ENCODE results near the gene MAP7D1. TPM values are rescaled to one million over a fixed set of nuclear protein-coding genes. Genes with fewer than 3 reads are reported as not detected.

MAP7D1 gene
- polyA plus RNA-seq, 1 of the 3 experiments (the other 2 are of a cell fraction), result 69.9 TPM

GRCh38 chr1:36125129-36125991 is 30.6 kb upstream of the MAP7D1 start, which contains the start of gene COL8A2:
TSS of gene COL8A2 (minus strand) at chr1:36125222. CDS start at chr1:36100242, 24,980 bp downstream.
- ChIA-PET CTCF (no interaction called here), POLR2A (no interaction called here)
- Histone ChIP-seq H2AFZ (ENCODE audit: low read depth) (no peak within 1 kb of the TSS), H3K36me3 (replicated peaks in 1 of 2; ENCODE audit: control insufficient read depth in 1 of 2, insufficient read depth in 2 of 2, low read length in 1 of 2) (no peaks in the 10 kb centered on the region), H3K9me3 (no peaks in the 10 kb centered on the region), H3K79me2 (ENCODE audit: insufficient read depth) (no peaks in the 10 kb centered on the region), H3F3A (replicated peaks; ENCODE audit: insufficient read depth) (no peaks in the 10 kb centered on the region), H3K9ac (no peak within 1 kb of the TSS), H4K20me1 (ENCODE audit: insufficient read depth) (no peaks in the 10 kb centered on the region), H3K9me2 (no peaks in the 10 kb centered on the region), H3K27ac (ENCODE audit: low read depth in 2 of 2, low read length in 1 of 2) (no peak within 1 kb of the TSS), H3K27me3 (ENCODE audit: insufficient read depth) (no peaks in the 10 kb centered on the region), H3K4me3 (ENCODE audit: low read depth in 2 of 2, low read length in 1 of 2) (peak within 1 kb of the TSS in 1 of 2 experiments; percentile 23; a peak in 2 of 4 replicates), H3K4me1 (ENCODE audit: control insufficient read depth in 1 of 2, insufficient read depth in 2 of 2, low read depth in 1 of 2, low read length in 1 of 2) (peaks cover 0 to 4% of the 10 kb centered on the region in 2 experiments; a peak in 1 of 4 replicates), H3K4me2 (no peak within 1 kb of the TSS)
- peak; percentile 88 for DNase-seq
- 93% methylated on average over 17 of the region's 77 CpGs for WGBS (ENCODE audit: low lambda C conversion rate)
- TF ChIP-seq, protein P1, sequence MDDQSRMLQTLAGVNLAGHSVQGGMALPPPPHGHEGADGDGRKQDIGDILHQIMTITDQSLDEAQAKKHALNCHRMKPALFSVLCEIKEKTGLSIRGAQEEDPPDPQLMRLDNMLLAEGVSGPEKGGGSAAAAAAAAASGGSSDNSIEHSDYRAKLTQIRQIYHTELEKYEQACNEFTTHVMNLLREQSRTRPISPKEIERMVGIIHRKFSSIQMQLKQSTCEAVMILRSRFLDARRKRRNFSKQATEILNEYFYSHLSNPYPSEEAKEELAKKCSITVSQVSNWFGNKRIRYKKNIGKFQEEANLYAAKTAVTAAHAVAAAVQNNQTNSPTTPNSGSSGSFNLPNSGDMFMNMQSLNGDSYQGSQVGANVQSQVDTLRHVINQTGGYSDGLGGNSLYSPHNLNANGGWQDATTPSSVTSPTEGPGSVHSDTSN (IDR thresholded peaks at IDR 0.05), result no peak
- peak; percentile 18; the same call in 1 of the 2 replicates for TF ChIP-seq USF1 (IDR thresholded peaks at IDR 0.05; ENCODE audit: borderline replicate concordance, low read depth)

DNA sequence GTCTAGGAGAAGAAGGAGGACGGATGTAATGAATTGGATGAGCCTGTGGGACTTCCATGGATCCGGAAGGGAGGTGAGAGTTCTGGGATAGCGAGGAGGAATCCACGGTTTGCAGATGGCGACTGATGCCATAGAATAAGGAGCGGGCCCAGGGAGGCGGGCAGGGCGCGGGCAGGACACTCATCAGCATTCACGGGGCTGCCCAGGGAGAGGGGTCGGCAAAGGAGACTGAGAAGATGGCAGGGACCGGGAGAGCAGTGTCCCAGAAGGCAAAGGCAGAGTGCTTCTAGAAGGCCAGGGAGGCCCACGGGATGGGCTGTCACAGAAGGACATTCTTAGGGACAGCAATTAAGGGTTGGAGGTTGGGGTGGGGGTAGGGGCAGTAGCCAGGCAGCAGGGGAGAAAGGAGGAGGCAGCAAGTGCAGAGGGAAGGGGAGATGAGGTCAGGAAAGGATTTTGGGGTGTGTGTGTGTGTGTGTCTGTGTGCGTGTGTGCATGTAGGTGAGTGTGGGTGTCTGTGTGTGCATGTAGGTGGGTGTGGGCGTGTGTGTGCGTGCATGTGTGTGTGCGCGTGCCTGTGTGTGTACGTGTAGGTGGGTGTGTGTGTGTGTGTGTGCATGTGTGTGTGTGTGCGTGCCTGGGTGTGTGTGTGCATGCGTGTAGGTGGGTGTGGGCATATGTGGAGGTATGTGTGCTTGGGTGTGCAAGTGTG is 29.8 kb upstream of the MAP7D1 start:
- H3K4me3 ChIP-seq (ENCODE audit: low read depth in 2 of 2, low read length in 1 of 2), result no peak overlapping the region
- TF ChIP-seq YY1 (IDR thresholded peaks at IDR 0.05; ENCODE audit: low read depth) (no peak), FOXM1 (IDR thresholded peaks at IDR 0.05; ENCODE audit: low read depth) (no peak), EZH2phosphoT487 (IDR thresholded peaks at IDR 0.05; ENCODE audit: borderline replicate concordance, low read depth) (no peak)
- peak; percentile 22 for DNase-seq
- no peaks in the 10 kb centered on the region for H4K20me1 ChIP-seq (ENCODE audit: insufficient read depth)
- no peak overlapping the region for H3K4me2 ChIP-seq
- WGBS (ENCODE audit: low lambda C conversion rate), result 90% methylated on average over 21 of the region's 21 CpGs
- ChIA-PET POLR2A (no interaction called here), CTCF (interaction anchor here (17.9 kb wide), 1 partner anchor 21 kb away, joined by 700 read pairs; the partner anchor contains the start of gene ADPRS)
- H3K9me3 ChIP-seq, result no peaks in the 10 kb centered on the region
- no peak overlapping the region for H2AFZ ChIP-seq (ENCODE audit: low read depth)
- H3K9me2 ChIP-seq, result no peaks in the 10 kb centered on the region
- H3K27ac ChIP-seq (ENCODE audit: low read depth in 2 of 2, low read length in 1 of 2), result no peak overlapping the region
- peaks cover 6% of the 10 kb centered on the region for H3F3A ChIP-seq (replicated peaks; ENCODE audit: insufficient read depth)
- H3K9ac ChIP-seq, result no peak overlapping the region
- H3K79me2 ChIP-seq (ENCODE audit: insufficient read depth), result no peaks in the 10 kb centered on the region
- H3K36me3 ChIP-seq (replicated peaks in 1 of 2; ENCODE audit: control insufficient read depth in 1 of 2, insufficient read depth in 2 of 2, low read length in 1 of 2), result no peaks in the 10 kb centered on the region
- no peaks in the 10 kb centered on the region for H3K27me3 ChIP-seq (ENCODE audit: insufficient read depth)
- peaks cover 0 to 4% of the 10 kb centered on the region in 2 experiments; a peak in 1 of 4 replicates for H3K4me1 ChIP-seq (ENCODE audit: control insufficient read depth in 1 of 2, insufficient read depth in 2 of 2, low read depth in 1 of 2, low read length in 1 of 2)

Data from SK-N-SH (cell line).